ENCODE data around the gene KLK3.

DNA sequence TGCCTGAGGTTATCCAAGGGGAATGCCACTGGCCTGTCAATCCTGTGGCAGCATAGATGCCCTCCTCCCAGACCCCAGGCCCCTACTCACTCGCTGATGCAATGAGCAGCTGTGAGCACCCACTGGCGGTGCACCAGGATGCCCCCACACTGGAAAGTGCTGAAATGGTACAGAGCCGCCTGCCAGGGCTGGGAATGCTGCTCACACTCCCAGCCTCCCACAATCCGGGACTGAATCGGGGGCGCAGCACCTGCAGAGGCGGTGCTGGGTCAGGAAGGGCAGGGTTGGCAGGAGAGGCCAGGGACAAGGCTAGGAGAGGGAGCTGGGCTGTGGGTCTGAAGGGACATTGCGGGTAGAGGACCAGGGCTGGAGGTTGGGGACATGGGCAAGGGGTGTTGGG is 33.1 kb upstream of the KLK3 start:
- TF ChIP-seq, protein P1, sequence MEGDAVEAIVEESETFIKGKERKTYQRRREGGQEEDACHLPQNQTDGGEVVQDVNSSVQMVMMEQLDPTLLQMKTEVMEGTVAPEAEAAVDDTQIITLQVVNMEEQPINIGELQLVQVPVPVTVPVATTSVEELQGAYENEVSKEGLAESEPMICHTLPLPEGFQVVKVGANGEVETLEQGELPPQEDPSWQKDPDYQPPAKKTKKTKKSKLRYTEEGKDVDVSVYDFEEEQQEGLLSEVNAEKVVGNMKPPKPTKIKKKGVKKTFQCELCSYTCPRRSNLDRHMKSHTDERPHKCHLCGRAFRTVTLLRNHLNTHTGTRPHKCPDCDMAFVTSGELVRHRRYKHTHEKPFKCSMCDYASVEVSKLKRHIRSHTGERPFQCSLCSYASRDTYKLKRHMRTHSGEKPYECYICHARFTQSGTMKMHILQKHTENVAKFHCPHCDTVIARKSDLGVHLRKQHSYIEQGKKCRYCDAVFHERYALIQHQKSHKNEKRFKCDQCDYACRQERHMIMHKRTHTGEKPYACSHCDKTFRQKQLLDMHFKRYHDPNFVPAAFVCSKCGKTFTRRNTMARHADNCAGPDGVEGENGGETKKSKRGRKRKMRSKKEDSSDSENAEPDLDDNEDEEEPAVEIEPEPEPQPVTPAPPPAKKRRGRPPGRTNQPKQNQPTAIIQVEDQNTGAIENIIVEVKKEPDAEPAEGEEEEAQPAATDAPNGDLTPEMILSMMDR (IDR thresholded peaks at IDR 0.05) = no peak
- TF ChIP-seq POLR2A (IDR thresholded peaks at IDR 0.05) (no peak), POLR2AphosphoS5 (IDR thresholded peaks at IDR 0.05) (no peak)
